HL-60 (cell line): Measurements from ENCODE around the gene CDH5.

Experiments
- CTCF ChIP-seq: IDR thresholded peaks from one replicate; pipeline ENCODE4 v1.5.1; 2011; ENCODE audit warnings: low read length, control low read depth, inconsistent platforms; ENCODE audit not compliant: insufficient read depth
- GABPA ChIP-seq: IDR thresholded peaks from 2 replicates; pipeline ENCODE4 v1.6.1; 2012; ENCODE audit warnings: low read depth
- POLR2AphosphoS5 ChIP-seq: IDR thresholded peaks from 2 replicates; pipeline ENCODE4 v1.6.1; 2012; ENCODE audit warnings: low read depth
- REST ChIP-seq: IDR thresholded peaks from 2 replicates; pipeline ENCODE4 v1.6.1; 2012; ENCODE audit warnings: low read depth; ENCODE audit not compliant: insufficient replicate concordance
- SPI1 ChIP-seq: IDR thresholded peaks from 2 replicates; pipeline ENCODE4 v1.6.1; 2012; ENCODE audit warnings: low read depth, mild to moderate bottlenecking, borderline replicate concordance

GRCh38 chr16:66386629-66387622 is 20.4 kb downstream of the CDH5 start:
- TF ChIP-seq CTCF (no peak), GABPA (no peak), POLR2AphosphoS5 (no peak), REST (no peak), SPI1 (no peak)
